HG03439 (cell line): ENCODE results near the gene CNOT4.

Source experiments
- ATAC-seq: cut with Tn5 transposase; IDR thresholded peaks from one replicate; pipeline ENCODE4 v1.9.1; 2021; ENCODE audit warnings: mild to moderate bottlenecking, moderate library complexity; ENCODE audit not compliant: unreplicated experiment

Gene CNOT4

GRCh38 chr7:135509839-135510591 lies at the start of gene CNOT4:
TSS of gene CNOT4 (minus strand) at chr7:135510102. CDS start at chr7:135438331, 71,771 bp downstream.
- ATAC-seq = peak; percentile 94

GRCh38 chr7:135558881-135559280 lies 49.0 kb upstream of the CNOT4 start:
- ATAC-seq = no peak

- peak; percentile 75 for ATAC-seq
These were observed 48.5 kb upstream of the CNOT4 start for GRCh38 chr7:135558337-135558767.

GRCh38 chr7:135557455-135558336 lies 47.8 kb upstream of the CNOT4 start, which contains the start of gene NUP205:
TSS of gene NUP205 (plus strand) at chr7:135557917. CDS start at chr7:135557945, 28 bp downstream.
- ATAC-seq = peak; percentile 73

GRCh38 chr7:135553346-135553745 lies 43.4 kb upstream of the CNOT4 start:
- no peak for ATAC-seq

- no peak for ATAC-seq
These were observed 42.2 kb upstream of the CNOT4 start for GRCh38 chr7:135552148-135552547.

GRCh38 chr7:135550196-135550595 lies 40.3 kb upstream of the CNOT4 start:
- ATAC-seq = no peak

- ATAC-seq = no peak
These were observed 31.1 kb upstream of the CNOT4 start for GRCh38 chr7:135541029-135541428.

GRCh38 chr7:135539629-135540028 lies 29.7 kb upstream of the CNOT4 start:
- no peak for ATAC-seq

- no peak for ATAC-seq
These were observed 28.5 kb upstream of the CNOT4 start for GRCh38 chr7:135538376-135538775.

GRCh38 chr7:135537905-135538304 lies 28.0 kb upstream of the CNOT4 start:
- no peak for ATAC-seq

- no peak for ATAC-seq
These were observed 27.6 kb upstream of the CNOT4 start for GRCh38 chr7:135537453-135537852.

GRCh38 chr7:135536150-135536549 lies 26.2 kb upstream of the CNOT4 start:
- no peak for ATAC-seq

GRCh38 chr7:135527025-135527424 lies 17.1 kb upstream of the CNOT4 start:
- ATAC-seq = no peak

- ATAC-seq = no peak
These were observed 15.5 kb upstream of the CNOT4 start for GRCh38 chr7:135525426-135525825.

GRCh38 chr7:135523146-135523545 lies 13.2 kb upstream of the CNOT4 start:
- ATAC-seq = no peak

- no peak for ATAC-seq
These were observed 12.6 kb upstream of the CNOT4 start for GRCh38 chr7:135522509-135522908.

- no peak for ATAC-seq
These were observed 10.0 kb upstream of the CNOT4 start for GRCh38 chr7:135519871-135520270.

- ATAC-seq = no peak
These were observed 9.4 kb upstream of the CNOT4 start for GRCh38 chr7:135519233-135519688.

- no peak for ATAC-seq
These were observed 8.8 kb upstream of the CNOT4 start for GRCh38 chr7:135518748-135519147.

GRCh38 chr7:135517060-135517459 lies 7.2 kb upstream of the CNOT4 start:
- no peak for ATAC-seq

- ATAC-seq = no peak
These were observed 5.0 kb upstream of the CNOT4 start for GRCh38 chr7:135514856-135515255.
